ENCODE results near the gene PKN1.
A peak's percentile ranks its signal among the peaks of the same experiment; 100 is the strongest.
"Not testable (repeated sequence)": the region's sequence is repeated elsewhere in the genome, so short reads cannot be mapped to it uniquely, and the experiment has no call there.

PKN1 gene

GRCh38 chr19:14432791-14433553, at the start of gene PKN1:
Gene PKN1, plus strand, starts transcription at chr19:14433306. Its CDS starts 216 bp downstream, at chr19:14433522.
- DNase-seq (ENCODE audit: low read depth in 2 of 2), result peak in 1 of 2 donors; percentile 58

GRCh38 chr19:14383661-14384555, 49.2 kb upstream of the PKN1 start:
- no peak for DNase-seq (ENCODE audit: low read depth in 2 of 2)

GRCh38 chr19:14385492-14385891, 47.6 kb upstream of the PKN1 start:
- no peak for DNase-seq (ENCODE audit: low read depth in 2 of 2)

- DNase-seq (ENCODE audit: low read depth in 2 of 2), result no peak
These were observed 42.6 kb upstream of the PKN1 start for GRCh38 chr19:14390548-14390947.

GRCh38 chr19:14391156-14391821, 41.8 kb upstream of the PKN1 start:
- DNase-seq (ENCODE audit: low read depth in 2 of 2), result no peak

GRCh38 chr19:14393329-14393728, 39.8 kb upstream of the PKN1 start:
- DNase-seq (ENCODE audit: low read depth in 2 of 2), result no peak

- DNase-seq (ENCODE audit: low read depth in 2 of 2), result no peak
These were observed 38.9 kb upstream of the PKN1 start for GRCh38 chr19:14394167-14394566.

GRCh38 chr19:14395262-14395661, 37.8 kb upstream of the PKN1 start:
- DNase-seq (ENCODE audit: low read depth in 2 of 2), result no peak

GRCh38 chr19:14395710-14396336, 37.3 kb upstream of the PKN1 start:
- DNase-seq (ENCODE audit: low read depth in 2 of 2), result no peak

GRCh38 chr19:14396730-14397129, 36.4 kb upstream of the PKN1 start:
- not testable (repeated sequence) for DNase-seq (ENCODE audit: low read depth in 2 of 2)

GRCh38 chr19:14397168-14397567, 35.9 kb upstream of the PKN1 start:
- DNase-seq (ENCODE audit: low read depth in 2 of 2), result not testable (repeated sequence)

GRCh38 chr19:14400951-14401431, 32.1 kb upstream of the PKN1 start:
- DNase-seq (ENCODE audit: low read depth in 2 of 2), result no peak

GRCh38 chr19:14401468-14402195, 31.5 kb upstream of the PKN1 start:
- no peak for DNase-seq (ENCODE audit: low read depth in 2 of 2)

GRCh38 chr19:14402332-14403144, 30.6 kb upstream of the PKN1 start:
- no peak for DNase-seq (ENCODE audit: low read depth in 2 of 2)

GRCh38 chr19:14403145-14403930, 29.8 kb upstream of the PKN1 start:
- DNase-seq (ENCODE audit: low read depth in 2 of 2), result not testable (repeated sequence)

GRCh38 chr19:14404312-14404711, 28.8 kb upstream of the PKN1 start:
- DNase-seq (ENCODE audit: low read depth in 2 of 2), result no peak

GRCh38 chr19:14405380-14405757, 27.7 kb upstream of the PKN1 start:
- no peak for DNase-seq (ENCODE audit: low read depth in 2 of 2)

GRCh38 chr19:14405758-14406644, 27.1 kb upstream of the PKN1 start:
- peak; percentile 87 to 94 for DNase-seq (ENCODE audit: low read depth in 2 of 2)
